HepG2 (cell line): ENCODE data around the gene OR6S1. TPM values are rescaled to one million over a fixed set of nuclear protein-coding genes. Genes with fewer than 3 reads are reported as not detected.

Source experiments
- FOXP1 ChIP-seq, 2 experiments: fragments of 450-650 bp in 1 of 2; IDR thresholded peaks; 2 replicates each; pipeline ENCODE4 v1.6.1; 2017 to 2018; ENCODE audit warnings: antibody characterized with exemption in 1 of 2
- GPN1 ChIP-seq: sonication (generic); formaldehyde crosslinking; IDR thresholded peaks from 2 replicates; pipeline ENCODE4 v1.5.1; 2020; ENCODE audit warnings: missing genetic modification reagents, borderline replicate concordance
- HOXA3 ChIP-seq: sonication (generic); formaldehyde crosslinking; IDR thresholded peaks from 2 replicates; pipeline ENCODE4 v1.5.0; 2020; ENCODE audit warnings: missing genetic modification reagents
- KIAA2018 ChIP-seq: sonication (generic); formaldehyde crosslinking; IDR thresholded peaks from 2 replicates; pipeline ENCODE4 v1.5.0; 2020; ENCODE audit warnings: mild to moderate bottlenecking, missing genetic modification reagents, borderline replicate concordance
- NFE2 ChIP-seq: sonication (generic); formaldehyde crosslinking; IDR thresholded peaks from 2 replicates; pipeline ENCODE4 v1.4.0; 2020; ENCODE audit warnings: missing genetic modification reagents
- NKX3-1 ChIP-seq: sonication (generic); formaldehyde crosslinking; IDR thresholded peaks from 2 replicates; pipeline ENCODE4 v1.5.0; 2020; ENCODE audit warnings: missing genetic modification reagents
- POGZ ChIP-seq: sonication (generic); formaldehyde crosslinking; IDR thresholded peaks from 2 replicates; pipeline ENCODE4 v1.4.0; 2020; ENCODE audit warnings: mild to moderate bottlenecking, missing genetic modification reagents
- RAD51 ChIP-seq: fragments of 450-650 bp; IDR thresholded peaks from 2 replicates; pipeline ENCODE4 v1.6.1; 2016; ENCODE audit warnings: borderline replicate concordance
- STAG1 ChIP-seq: sonication (generic); formaldehyde crosslinking; IDR thresholded peaks from 2 replicates; pipeline ENCODE4 v1.4.0; 2020; ENCODE audit warnings: missing genetic modification reagents
- TBL1XR1 ChIP-seq: fragments of 150-350 bp; IDR thresholded peaks from 2 replicates; pipeline ENCODE4 v1.6.1; 2014; ENCODE audit warnings: borderline replicate concordance, low read length; ENCODE audit not compliant: partially characterized antibody
- ZHX2 ChIP-seq, 2 experiments: sonication (generic) in 1 of 2; formaldehyde crosslinking in 1 of 2; IDR thresholded peaks; 2 replicates each; pipeline versions ENCODE4 v1.6.1 to v1.9.0; 2014 to 2022; ENCODE audit warnings: antibody characterized with exemption in 1 of 2, borderline replicate concordance in 1 of 2, inconsistent platforms in 1 of 2, low read depth in 1 of 2, missing genetic modification reagents in 1 of 2
- ZNF274 ChIP-seq: sonication (generic); formaldehyde crosslinking; IDR thresholded peaks from 2 replicates; pipeline ENCODE4 v1.5.1; 2020; ENCODE audit warnings: mild to moderate bottlenecking, missing genetic modification reagents
- ZNF546 ChIP-seq: sonication (generic); formaldehyde crosslinking; conservative IDR thresholded peaks from 2 replicates; pipeline ENCODE4 v1.8.1; 2023; ENCODE audit warnings: mild to moderate bottlenecking, missing genetic modification reagents
- ZNF558 ChIP-seq: sonication (generic); formaldehyde crosslinking; IDR thresholded peaks from 2 replicates; pipeline ENCODE4 v1.9.0; 2022; ENCODE audit warnings: mild to moderate bottlenecking, missing genetic modification reagents, borderline replicate concordance
- ZNF776 ChIP-seq: sonication (generic); formaldehyde crosslinking; IDR thresholded peaks from 2 replicates; pipeline ENCODE4 v1.4.0; 2020; ENCODE audit warnings: mild to moderate bottlenecking, missing genetic modification reagents
- polyA plus RNA-seq, 8 experiments: library from polyadenylated mRNA; depleted of rRNA in 3 of 8; stranded (reverse) in 7 of 8; unstranded in 1 of 8; fragments of >200 nt; fragmentation: Illumina TruSeq in 4 of 8; extraction: Trizol in 4 of 8; gene quantifications; 2 replicates each; pipeline versions ENCODE4 v1.2.1 to v1.2.3, GENCODE V29; 2011 to 2016; ENCODE audit warnings: low read depth in 4 of 8, missing spikeins in 1 of 8, mixed read lengths in 1 of 8; ENCODE audit not compliant: insufficient read depth in 1 of 8
- total RNA-seq, 5 experiments: library from RNA; depleted of rRNA; stranded (reverse); fragments of >200 nt; fragmentation: Illumina TruSeq; extraction: Trizol; gene quantifications; 2 replicates each; pipeline ENCODE4 v1.2.3, GENCODE V29; 2016; ENCODE audit warnings: low read depth in 1 of 5

The OR6S1 gene
- total and polyA plus RNA-seq, 2 of the 13 experiments (the other 11 are each of a cell fraction or from before 2014, with no cell fraction given): 0.09 TPM; not detected in 1

GRCh38 chr14:20671597-20672283 is 30.2 kb upstream of the OR6S1 start (continued):
- TF ChIP-seq FOXP1 (IDR thresholded peaks at IDR 0.05) (peak; percentile 87), FOXP1 (CRISPR knock-in tag; IDR thresholded peaks at IDR 0.05) (peak; percentile 98), TBL1XR1 (peak; percentile 41), ZNF546 (CRISPR knock-in tag) (no peak), ZNF776 (CRISPR knock-in tag) (no peak), RAD51 (no peak), ZNF274 (CRISPR knock-in tag) (no peak), HOXA3 (CRISPR knock-in tag) (no peak), STAG1 (CRISPR knock-in tag) (no peak), ZHX2 (IDR thresholded peaks at IDR 0.05; ENCODE audit: low read depth) (no peak), ZHX2 (CRISPR knock-in tag; IDR thresholded peaks at IDR 0.05; ENCODE audit: borderline replicate concordance) (no peak), KIAA2018 (CRISPR knock-in tag) (no peak), NKX3-1 (CRISPR knock-in tag) (no peak), POGZ (no peak), GPN1 (CRISPR knock-in tag) (no peak), ZNF558 (CRISPR knock-in tag) (no peak), NFE2 (CRISPR knock-in tag) (no peak)
